NK-92 (cell line): Measurements from ENCODE around the gene IMP4.
"Not testable (repeated sequence)": the region's sequence is repeated elsewhere in the genome, so short reads cannot be mapped to it uniquely, and the experiment has no call there.

Experiments used
- DNase-seq: peaks from one replicate; lab custom pipeline; 2025; ENCODE audit not compliant: unreplicated experiment; lab: John Stamatoyannopoulos, UW

Gene IMP4

GRCh38 chr2:130342533-130343275 lies at the start of gene IMP4:
Gene IMP4, plus strand, starts transcription at chr2:130342897. Its CDS starts 36 bp downstream, at chr2:130342933.
- DNase-seq = peak; percentile 73

DNA sequence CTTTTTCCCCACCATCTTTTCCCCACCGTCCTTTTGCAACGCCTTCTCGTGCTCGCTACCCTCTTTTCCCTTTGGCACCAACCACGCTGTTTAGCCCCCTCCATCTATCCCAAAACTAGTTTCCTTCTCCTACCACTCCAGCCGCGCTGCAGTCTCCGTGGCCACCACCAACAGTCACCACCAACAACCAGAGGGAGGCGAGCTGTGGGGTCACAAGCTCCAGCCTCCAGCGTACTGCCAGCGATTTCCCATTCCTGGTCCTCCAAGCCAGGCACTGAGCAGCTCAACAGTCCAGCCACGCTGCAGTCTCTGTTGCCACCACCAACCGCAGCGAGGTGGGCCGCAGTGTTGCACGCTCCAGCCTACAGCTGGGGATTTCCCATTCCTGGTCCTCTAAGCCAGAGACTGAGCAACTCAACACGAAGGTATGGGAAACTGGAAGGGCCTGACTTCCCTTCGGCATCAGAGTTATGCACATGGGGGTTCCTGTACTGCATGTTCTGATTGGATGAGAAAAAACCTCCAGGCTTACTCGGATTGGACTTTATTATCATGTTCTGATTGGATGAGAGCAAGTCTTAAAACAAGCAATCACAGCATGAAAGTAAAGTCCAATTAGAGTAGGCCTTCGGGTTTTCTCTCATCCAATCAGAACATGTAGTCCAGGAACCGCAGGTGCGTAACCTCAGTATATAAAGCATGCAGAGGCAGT lies 42.3 kb upstream of the IMP4 start:
- DNase-seq = no peak

- no peak for DNase-seq
Observed at GRCh38 chr2:130300970-130301348, 41.7 kb upstream of the IMP4 start.

DNA sequence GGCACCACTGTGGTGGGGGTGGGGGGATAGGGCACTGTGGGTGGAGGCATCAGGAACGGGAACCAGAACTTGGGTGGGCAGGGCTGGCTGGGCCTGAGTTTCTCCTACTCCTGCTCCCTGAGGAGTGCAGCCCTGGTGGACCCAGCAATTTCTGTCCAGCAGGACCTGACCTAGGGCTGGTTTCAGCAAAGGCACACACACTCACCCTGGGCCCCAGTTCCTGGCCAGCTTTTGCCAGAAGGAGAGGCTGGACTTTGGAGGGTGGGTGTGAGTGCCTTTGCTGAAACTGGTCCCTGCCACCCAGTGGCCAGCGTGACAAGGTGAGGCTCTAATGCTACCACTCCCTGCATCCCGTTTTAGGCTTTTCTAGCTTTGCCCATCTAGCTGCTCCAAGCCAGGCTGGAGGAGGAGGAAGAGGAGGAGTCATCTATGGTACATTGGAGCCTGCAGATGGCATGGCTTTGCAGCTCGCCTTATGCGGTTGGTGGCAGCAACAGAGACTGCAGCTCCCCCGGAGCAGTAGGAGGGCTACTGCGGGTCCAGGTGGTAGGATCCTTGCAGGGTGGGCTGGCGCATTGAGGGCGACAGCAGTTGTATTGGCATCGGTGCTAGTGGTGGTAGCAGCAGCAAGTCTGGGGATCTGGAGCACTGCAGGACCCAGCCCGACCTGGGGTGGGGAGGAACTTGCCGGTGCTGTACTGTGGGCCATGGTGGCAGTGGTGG lies 40.4 kb upstream of the IMP4 start:
- no peak for DNase-seq

DNA sequence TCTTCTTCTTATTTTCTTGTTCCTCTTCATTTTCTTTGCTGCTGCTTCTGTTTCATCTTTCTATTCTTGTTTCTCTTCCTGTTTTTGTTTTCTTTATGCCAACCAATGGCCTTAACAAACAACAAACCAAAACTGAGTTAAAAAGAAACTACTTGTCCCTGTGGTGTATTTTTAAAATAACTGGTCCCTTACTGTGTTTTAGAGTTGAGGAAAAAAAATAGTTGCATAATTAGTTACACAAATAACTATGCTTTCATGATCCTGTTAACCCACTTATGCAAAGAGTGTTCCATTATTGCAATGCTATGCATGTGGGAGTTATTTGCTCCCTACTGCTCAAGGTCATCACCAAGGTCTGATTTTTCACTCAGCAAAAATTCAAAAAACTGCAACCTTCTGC lies 39.5 kb upstream of the IMP4 start:
- DNase-seq = no peak

GRCh38 chr2:130304726-130305125 lies 38.0 kb upstream of the IMP4 start:
- DNase-seq = no peak

- DNase-seq = no peak
Observed at GRCh38 chr2:130307850-130308249, 34.8 kb upstream of the IMP4 start.

- DNase-seq = no peak
Observed at GRCh38 chr2:130310881-130311280, 31.8 kb upstream of the IMP4 start.

DNA sequence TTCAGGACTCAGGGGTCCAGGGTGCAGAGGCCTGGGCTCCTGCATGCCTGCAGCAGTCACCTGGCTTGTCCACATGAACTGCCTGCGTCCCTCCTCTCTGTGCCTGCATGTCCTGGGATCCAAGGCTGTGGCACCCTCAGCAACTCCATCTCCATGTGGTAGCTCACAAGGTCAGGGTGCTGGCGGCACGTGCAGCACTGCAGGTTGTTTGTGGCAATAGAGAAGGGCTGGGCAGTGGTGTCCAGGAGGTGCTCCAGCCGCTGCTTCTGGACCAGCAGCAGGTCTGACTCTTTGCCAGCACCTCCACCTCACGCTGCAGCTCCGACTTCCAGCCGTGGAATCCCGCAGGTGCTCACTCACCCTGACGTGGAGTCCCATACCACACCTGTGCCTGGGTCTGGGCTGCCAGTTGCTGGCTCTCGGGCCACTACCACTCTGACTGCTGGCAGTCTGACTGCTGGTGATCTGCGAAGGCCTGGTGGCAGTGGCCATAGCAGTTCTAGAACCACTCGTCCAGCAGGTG lies 28.8 kb upstream of the IMP4 start:
- no peak for DNase-seq

GRCh38 chr2:130314377-130314776 lies 28.3 kb upstream of the IMP4 start:
- DNase-seq = no peak

DNA sequence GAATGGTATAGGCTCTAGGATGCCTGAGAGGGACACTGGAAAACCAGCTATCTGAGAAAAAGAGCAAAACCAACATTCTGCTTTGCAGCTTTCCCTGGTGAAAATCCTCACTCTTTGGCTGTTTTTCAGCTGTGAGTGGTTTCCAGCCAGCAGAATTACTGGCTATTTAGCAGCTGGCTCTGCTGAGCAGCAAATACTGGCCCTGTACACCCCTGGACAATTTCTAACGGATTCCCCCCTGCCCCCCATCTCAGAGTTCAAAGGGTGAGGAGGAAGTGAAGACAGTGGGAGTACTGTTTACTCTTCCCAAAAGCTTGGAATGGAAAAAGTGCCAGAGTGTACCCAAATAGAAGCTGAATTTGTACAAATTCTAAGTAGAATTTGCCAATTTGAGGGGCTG lies 26.1 kb upstream of the IMP4 start:
- DNase-seq = no peak

DNA sequence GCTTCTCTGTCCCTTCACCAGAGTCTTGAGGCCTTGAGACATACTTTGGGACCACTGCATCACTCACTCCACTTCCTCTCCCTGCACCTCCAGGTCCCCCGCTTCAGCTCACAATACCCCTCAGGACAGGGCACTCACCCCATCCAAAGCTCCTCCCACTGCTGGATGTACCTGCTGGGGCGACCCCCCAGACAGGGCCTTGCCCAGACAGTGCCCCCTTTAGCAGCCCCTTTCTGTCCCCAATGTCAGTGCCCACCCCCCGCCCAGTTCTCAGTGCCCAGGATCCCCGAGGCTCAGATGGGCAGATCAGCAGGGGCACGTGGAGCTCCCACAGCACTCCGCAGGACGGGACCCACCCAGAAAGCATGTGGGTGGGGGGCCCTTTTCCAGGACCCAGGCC lies 23.8 kb upstream of the IMP4 start:
- no peak for DNase-seq

DNA sequence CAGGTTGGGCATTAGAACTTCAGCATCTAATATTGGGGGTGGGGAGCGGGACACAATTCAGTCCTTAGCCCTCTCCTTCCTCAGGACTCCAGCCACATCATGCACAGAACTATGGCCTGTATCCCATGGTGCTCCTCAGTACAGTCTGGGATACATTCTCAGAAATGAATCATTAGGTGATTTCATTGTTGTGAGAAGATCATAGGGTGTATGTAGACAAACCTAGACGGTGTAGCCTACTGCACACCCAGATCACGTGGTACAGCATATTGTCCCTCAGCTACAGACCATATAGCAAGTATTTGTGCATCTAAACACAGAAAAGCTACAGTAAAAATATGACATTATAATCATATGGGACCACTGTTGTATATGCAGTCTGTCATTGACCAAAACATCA lies 23.2 kb upstream of the IMP4 start:
- DNase-seq = no peak

GRCh38 chr2:130327703-130328527 lies 14.8 kb upstream of the IMP4 start:
- DNase-seq = no peak

- no peak for DNase-seq
Observed at GRCh38 chr2:130328710-130329109, 14.0 kb upstream of the IMP4 start.

GRCh38 chr2:130332271-130333073 lies 10.2 kb upstream of the IMP4 start:
- no peak for DNase-seq

DNA sequence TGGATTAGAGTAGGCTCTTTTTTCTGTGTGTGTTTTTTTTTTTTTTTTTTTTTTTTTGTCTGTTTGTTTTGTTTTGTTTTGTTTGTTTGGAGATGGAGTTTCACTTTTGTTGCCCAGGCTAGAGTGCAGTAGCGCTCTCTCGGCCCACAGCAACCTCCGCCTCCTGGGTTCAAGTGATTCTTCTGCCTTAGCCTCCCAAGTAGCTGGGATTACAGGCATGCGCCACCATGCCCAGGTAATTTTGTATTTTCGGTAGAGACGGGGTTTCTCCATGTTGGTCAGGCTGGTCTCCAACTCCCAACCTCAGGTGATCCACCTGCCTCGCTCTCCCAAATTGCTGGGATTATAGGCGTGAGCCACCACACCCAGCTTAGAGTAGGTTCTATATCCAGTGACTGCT lies 9.4 kb upstream of the IMP4 start:
- DNase-seq = not testable (repeated sequence)

- no peak for DNase-seq
Observed at GRCh38 chr2:130334026-130334425, 8.7 kb upstream of the IMP4 start.

DNA sequence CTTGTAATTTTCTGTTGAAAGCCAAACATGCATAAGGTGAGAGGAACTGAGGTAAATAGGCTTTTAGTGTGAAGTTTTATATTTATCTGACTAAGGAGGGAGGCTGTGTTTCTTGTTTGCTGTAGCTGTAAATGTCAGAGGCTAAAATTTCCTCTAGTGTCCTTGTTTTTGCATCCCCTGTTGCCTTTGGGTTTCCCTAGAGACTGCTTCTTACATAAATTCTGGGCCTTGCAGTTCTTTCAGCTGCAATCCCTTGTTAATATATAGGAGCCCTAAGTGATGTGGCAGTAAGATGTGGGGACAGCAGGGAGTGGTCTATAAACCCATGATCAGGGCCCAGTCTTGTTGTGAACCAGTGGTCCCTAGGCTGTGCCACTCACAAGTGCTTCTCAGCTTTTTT lies 7.5 kb upstream of the IMP4 start:
- DNase-seq = no peak
